DND-41 (cell line): ENCODE results near the gene LYPD6B.

Source experiments
- ATAC-seq: fragments of 200-7000 bp; cut with Tn5 transposase; 3 replicates; pipeline ENCODE4 v1.9.1; 2021; ENCODE audit warnings: low read depth; ENCODE audit not compliant: insufficient read depth
- DNase-seq: peaks from one replicate; pipeline ENCODE4 v3.0.0-alpha.2; 2020
- H2AFZ ChIP-seq: 2 replicates; pipeline ENCODE4 v1.6.0; 2012; ENCODE audit warnings: low read depth, low read length
- H3K27ac ChIP-seq: 2 replicates; pipeline ENCODE4 v1.5.1; 2012; ENCODE audit warnings: low read length, inconsistent platforms
- H3K27me3 ChIP-seq: fragments of 200-600 bp; sonication (generic); 2 replicates; pipeline ENCODE4 v1.6.0; 2012; ENCODE audit warnings: low read length, mild to moderate bottlenecking, inconsistent platforms; ENCODE audit not compliant: insufficient read depth, poor library complexity
- H3K36me3 ChIP-seq: 2 replicates; pipeline ENCODE4 v1.5.1; 2012; ENCODE audit warnings: low read length, inconsistent platforms; ENCODE audit not compliant: insufficient read depth
- H3K4me1 ChIP-seq: 2 replicates; pipeline ENCODE4 v1.5.1; 2012; ENCODE audit warnings: mild to moderate bottlenecking, low read length; ENCODE audit not compliant: insufficient read depth
- H3K4me2 ChIP-seq: 2 replicates; pipeline ENCODE4 v1.6.0; 2012; ENCODE audit warnings: mild to moderate bottlenecking, moderate library complexity, low read length, inconsistent platforms; ENCODE audit not compliant: insufficient read depth
- H3K4me3 ChIP-seq, 2 experiments: fragments of 200-600 bp in 1 of 2; shearing (Covaris generic) in 1 of 2; 2 replicates each; pipeline ENCODE4 v1.5.1; 2012 to 2016; ENCODE audit warnings: inconsistent platforms in 2 of 2, low read length in 2 of 2, mild to moderate bottlenecking in 2 of 2, low read depth in 1 of 2, moderate library complexity in 1 of 2
- H3K79me2 ChIP-seq: 2 replicates; pipeline ENCODE4 v1.6.0; 2012; ENCODE audit warnings: low read length, inconsistent platforms; ENCODE audit not compliant: insufficient read depth
- H3K9ac ChIP-seq: 2 replicates; pipeline ENCODE4 v1.6.0; 2012; ENCODE audit warnings: low read depth, mild to moderate bottlenecking, inconsistent platforms, low read length, moderate library complexity
- H3K9me3 ChIP-seq: 2 replicates; pipeline ENCODE4 v1.5.1; 2012; ENCODE audit warnings: low read length, moderate library complexity, mild to moderate bottlenecking, inconsistent platforms; ENCODE audit not compliant: insufficient read depth, severe bottlenecking
- H4K20me1 ChIP-seq: 2 replicates; pipeline ENCODE4 v1.6.0; 2012; ENCODE audit warnings: low read length; ENCODE audit not compliant: insufficient read depth
- CTCF ChIP-seq: IDR thresholded peaks from 2 replicates; pipeline ENCODE4 v1.5.1; 2012; ENCODE audit warnings: borderline replicate concordance, low read length, moderate library complexity, mild to moderate bottlenecking; ENCODE audit not compliant: poor library complexity, severe bottlenecking; ENCODE audit errors: extremely low read depth
- EZH2 ChIP-seq: IDR thresholded peaks from 3 replicates; pipeline ENCODE4 v1.6.1; 2012; ENCODE audit warnings: borderline replicate concordance, low read depth, mild to moderate bottlenecking, moderate library complexity, low read length, inconsistent platforms; ENCODE audit not compliant: severe bottlenecking

The LYPD6B gene

DNA sequence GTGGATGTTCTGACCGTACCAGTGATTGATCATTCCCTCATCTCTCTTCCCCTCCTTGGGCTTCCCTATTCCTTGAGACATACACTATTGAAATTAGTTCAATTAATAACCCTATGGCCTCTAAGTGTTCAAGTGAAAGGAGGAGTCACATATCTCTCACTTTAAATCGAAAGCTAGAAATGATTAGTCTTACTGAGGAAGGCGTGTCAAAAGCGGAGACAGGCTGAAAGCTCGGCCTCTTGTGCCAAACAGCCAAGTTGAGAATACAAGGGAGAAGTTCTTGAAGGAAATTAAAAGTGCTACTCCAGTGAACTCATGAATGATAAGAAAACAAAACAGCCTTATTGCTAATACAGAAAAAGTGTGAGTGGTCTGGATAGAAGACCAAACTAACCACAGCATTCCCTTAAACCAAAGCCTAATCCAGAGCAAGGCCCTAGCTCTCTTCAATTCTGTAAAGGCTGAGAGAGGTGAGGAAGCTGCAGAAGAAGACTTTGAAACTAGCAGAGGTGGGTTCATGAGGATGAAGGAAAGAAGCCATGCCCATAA, 147.5 kb downstream of the LYPD6B start:
- TF ChIP-seq EZH2 (no peak), CTCF (no peak)
- ATAC-seq (no peak), DNase-seq (no peak)
- no peaks in the 10 kb centered on the region for H3K4me1 ChIP-seq
- H3K4me2 ChIP-seq, result no peak overlapping the region
- no peak overlapping the region for H3K9ac ChIP-seq
- H2AFZ ChIP-seq, result no peak overlapping the region
- H3K27ac ChIP-seq, result no peak overlapping the region
- H4K20me1 ChIP-seq, result no peaks in the 10 kb centered on the region
- H3K36me3 ChIP-seq, result no peaks in the 10 kb centered on the region
- no peak overlapping the region for H3K4me3 ChIP-seq
- no peaks in the 10 kb centered on the region for H3K79me2 ChIP-seq
- H3K9me3 ChIP-seq, result no peaks in the 10 kb centered on the region
- H3K27me3 ChIP-seq, result no peaks in the 10 kb centered on the region

GRCh38 chr2:149187057-149187456, 148.6 kb downstream of the LYPD6B start:
- Histone ChIP-seq H3K36me3 (no peaks in the 10 kb centered on the region), H3K27me3 (no peaks in the 10 kb centered on the region), H3K4me3 (no peak overlapping the region), H3K4me1 (no peaks in the 10 kb centered on the region), H2AFZ (no peak overlapping the region), H3K79me2 (no peaks in the 10 kb centered on the region), H3K27ac (no peak overlapping the region), H3K4me2 (no peak overlapping the region), H4K20me1 (no peaks in the 10 kb centered on the region), H3K9me3 (no peaks in the 10 kb centered on the region), H3K9ac (no peak overlapping the region)
- ATAC-seq (no peak), DNase-seq (no peak)
- TF ChIP-seq EZH2 (no peak), CTCF (no peak)

DNA sequence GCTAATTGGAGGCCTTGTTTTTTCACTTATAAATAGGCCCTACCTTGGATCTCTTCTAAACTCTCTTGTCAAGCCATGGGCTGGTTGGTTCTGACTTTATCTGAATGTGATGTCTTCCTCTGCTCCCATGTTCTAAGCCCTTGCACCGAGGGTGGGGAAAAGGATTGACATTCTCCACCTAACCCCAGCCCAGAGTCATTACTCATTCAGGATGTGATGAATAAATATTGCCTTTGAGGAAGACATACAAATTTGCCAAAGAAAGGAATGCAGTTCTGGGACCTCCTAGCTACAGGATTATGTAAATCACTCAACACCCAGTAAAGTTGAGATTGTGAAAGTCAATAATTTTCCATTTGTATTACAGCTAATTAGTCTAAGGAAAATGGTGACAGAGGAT, 149.8 kb downstream of the LYPD6B start:
- H3K4me1 ChIP-seq, result no peaks in the 10 kb centered on the region
- H3K9ac ChIP-seq, result no peak overlapping the region
- H3K27me3 ChIP-seq, result peaks cover 3% of the 10 kb centered on the region
- no peaks in the 10 kb centered on the region for H3K79me2 ChIP-seq
- H3K4me2 ChIP-seq, result no peak overlapping the region
- no peak overlapping the region for H3K27ac ChIP-seq
- no peaks in the 10 kb centered on the region for H3K36me3 ChIP-seq
- TF ChIP-seq CTCF (no peak), EZH2 (no peak)
- H4K20me1 ChIP-seq, result no peaks in the 10 kb centered on the region
- no peak overlapping the region for H2AFZ ChIP-seq
- ATAC-seq, result no peak
- no peak for DNase-seq
- H3K4me3 ChIP-seq, result no peak overlapping the region
- H3K9me3 ChIP-seq, result no peaks in the 10 kb centered on the region

GRCh38 chr2:149189769-149190168, 151.3 kb downstream of the LYPD6B start:
- H3K27me3 ChIP-seq, result peaks cover 3% of the 10 kb centered on the region
- H3K27ac ChIP-seq, result no peak overlapping the region
- DNase-seq (no peak), ATAC-seq (no peak)
- no peaks in the 10 kb centered on the region for H3K4me1 ChIP-seq
- no peak overlapping the region for H3K4me2 ChIP-seq
- no peak overlapping the region for H3K9ac ChIP-seq
- H3K4me3 ChIP-seq, result no peak overlapping the region
- no peaks in the 10 kb centered on the region for H4K20me1 ChIP-seq
- H3K36me3 ChIP-seq, result no peaks in the 10 kb centered on the region
- H3K79me2 ChIP-seq, result no peaks in the 10 kb centered on the region
- TF ChIP-seq EZH2, result no peak
- no peak for TF ChIP-seq CTCF
- no peaks in the 10 kb centered on the region for H3K9me3 ChIP-seq
- H2AFZ ChIP-seq, result no peak overlapping the region
